GM23338 (cell line): ENCODE results near the gene FARP1. TPM values are rescaled to one million over a fixed set of nuclear protein-coding genes. Genes with fewer than 3 reads are reported as not detected.

ENCODE experiments used
- ATAC-seq: fragments of 200-7000 bp; cut with Tn5 transposase; 3 replicates; pipeline ENCODE4 v1.9.1; 2020
- DNase-seq: peaks from one replicate; pipeline ENCODE4 v3.0.0-alpha.2; 2015; ENCODE audit warnings: low spot score
- H2AFZ ChIP-seq: fragments of 200-600 bp; sonication (generic); 2 replicates; pipeline ENCODE4 v1.8.0; 2016; ENCODE audit warnings: antibody characterized with exemption, mild to moderate bottlenecking, moderate library complexity
- H3F3A ChIP-seq: fragments of 200-600 bp; sonication (generic); replicated peaks from 2 replicates; pipeline ENCODE4 v1.8.0; 2017; ENCODE audit warnings: antibody characterized with exemption, mixed run types, low read depth
- H3K27ac ChIP-seq: fragments of 200-600 bp; sonication (generic); 2 replicates; pipeline ENCODE4 v1.6.1; 2016; ENCODE audit warnings: low read depth
- H3K27me3 ChIP-seq: fragments of 200-600 bp; sonication (generic); 2 replicates; pipeline ENCODE4 v1.8.0; 2016; ENCODE audit warnings: mild to moderate bottlenecking, mixed run types, moderate library complexity; ENCODE audit not compliant: insufficient read depth
- H3K36me3 ChIP-seq: fragments of 200-600 bp; sonication (generic); 2 replicates; pipeline ENCODE4 v1.8.0; 2016; ENCODE audit warnings: mild to moderate bottlenecking; ENCODE audit not compliant: insufficient read depth
- H3K4me1 ChIP-seq: fragments of 200-600 bp; sonication (generic); 2 replicates; pipeline ENCODE4 v1.8.0; 2016; ENCODE audit warnings: mild to moderate bottlenecking, moderate library complexity; ENCODE audit not compliant: insufficient read depth
- H3K4me2 ChIP-seq: fragments of 200-600 bp; sonication (generic); 2 replicates; pipeline ENCODE4 v1.7.1; 2017; ENCODE audit warnings: mixed run types
- H3K4me3 ChIP-seq: fragments of 200-600 bp; sonication (generic); 2 replicates; pipeline ENCODE4 v1.6.1; 2016; ENCODE audit warnings: mixed run types
- H3K79me2 ChIP-seq: fragments of 200-600 bp; sonication (generic); replicated peaks from 2 replicates; pipeline ENCODE4 v1.8.0; 2017; ENCODE audit warnings: mild to moderate bottlenecking; ENCODE audit not compliant: insufficient read depth
- H3K9me2 ChIP-seq: fragments of 200-600 bp; sonication (generic); 2 replicates; pipeline ENCODE4 v1.8.0; 2017; ENCODE audit not compliant: insufficient read depth
- H4K20me1 ChIP-seq: fragments of 200-600 bp; sonication (generic); replicated peaks from 2 replicates; pipeline ENCODE4 v1.8.0; 2017; ENCODE audit warnings: mild to moderate bottlenecking; ENCODE audit not compliant: insufficient read depth
- H3K27ac Mint-ChIP-seq: 2 replicates; pipeline ENCODE4 v1.8.0; 2020; ENCODE audit warnings: inconsistent platforms, mild to moderate bottlenecking, moderate library complexity, mixed read lengths
- H3K27me3 Mint-ChIP-seq: 3 replicates; pipeline ENCODE4 v1.8.0; 2022; ENCODE audit warnings: low read depth, mild to moderate bottlenecking, moderate library complexity, mixed read lengths, inconsistent platforms; ENCODE audit not compliant: insufficient read depth, poor library complexity
- H3K36me3 Mint-ChIP-seq: 3 replicates; pipeline ENCODE4 v1.8.0; 2021; ENCODE audit warnings: low read depth, mild to moderate bottlenecking, inconsistent platforms, moderate library complexity, mixed read lengths
- H3K4me1 Mint-ChIP-seq: 3 replicates; pipeline ENCODE4 v1.8.0; 2020; ENCODE audit warnings: mild to moderate bottlenecking, inconsistent platforms, mixed read lengths
- H3K4me3 Mint-ChIP-seq: 3 replicates; pipeline ENCODE4 v1.8.0; 2021; ENCODE audit warnings: moderate library complexity, mild to moderate bottlenecking, inconsistent platforms, mixed read lengths
- H3K9me3 Mint-ChIP-seq: 3 replicates; pipeline ENCODE4 v1.8.0; 2020; ENCODE audit warnings: moderate library complexity, mild to moderate bottlenecking, inconsistent platforms, mixed read lengths
- EZH2 ChIP-seq: fragments of 200-600 bp; sonication (generic); IDR thresholded peaks from one replicate; pipeline ENCODE4 v1.8.0; 2017; ENCODE audit warnings: antibody characterized with exemption, mild to moderate bottlenecking, low read depth; ENCODE audit not compliant: unreplicated experiment
- EZH2phosphoT487 ChIP-seq: fragments of 200-600 bp; sonication (generic); IDR thresholded peaks from one replicate; pipeline ENCODE4 v1.8.1; 2018; ENCODE audit warnings: antibody characterized with exemption; ENCODE audit not compliant: unreplicated experiment
- JUNB ChIP-seq: IDR thresholded peaks from one replicate; pipeline ENCODE4 v1.6.1; 2016; ENCODE audit warnings: antibody characterized with exemption; ENCODE audit not compliant: unreplicated experiment
- POLR2AphosphoS5 ChIP-seq: IDR thresholded peaks from 2 replicates; pipeline ENCODE4 v1.6.1; 2016; ENCODE audit warnings: antibody characterized with exemption, low read depth
- STAT1 ChIP-seq: IDR thresholded peaks from one replicate; pipeline ENCODE4 v1.6.1; 2016; ENCODE audit warnings: antibody characterized with exemption; ENCODE audit not compliant: unreplicated experiment
- ZNF114 ChIP-seq: fragments of 250-450 bp; sonication (Bioruptor Pico); IDR thresholded peaks from 2 replicates; pipeline ENCODE4 v1.5.0; 2020; ENCODE audit warnings: mild to moderate bottlenecking, moderate library complexity
- ZNF331 ChIP-seq: fragments of 250-450 bp; sonication (Bioruptor Pico); IDR thresholded peaks from 2 replicates; pipeline ENCODE4 v1.5.0; 2020; ENCODE audit warnings: low read depth, mild to moderate bottlenecking, moderate library complexity
- polyA plus RNA-seq: library from polyadenylated mRNA; unstranded; fragments of >200 nt; fragmentation: Nextera tagmentation; extraction: Ambion mirVana; gene quantifications from 2 replicates; pipeline ENCODE4 v1.2.1, GENCODE V29; 2016
- total RNA-seq: library from RNA; depleted of rRNA; stranded (reverse); fragments of >200 nt; shearing (Covaris generic); gene quantifications from 2 replicates; pipeline ENCODE4 v1.2.3, GENCODE V29; 2014
- TF ChIP-seq, protein P1 (sequence below): IDR thresholded peaks from one replicate; pipeline ENCODE4 v1.6.1; 2018; ENCODE audit warnings: antibody characterized with exemption; ENCODE audit not compliant: unreplicated experiment

FARP1 gene
- total and polyA plus RNA-seq, 2 experiments from 2014 or later, result 53.6 to 82.5 TPM

DNA sequence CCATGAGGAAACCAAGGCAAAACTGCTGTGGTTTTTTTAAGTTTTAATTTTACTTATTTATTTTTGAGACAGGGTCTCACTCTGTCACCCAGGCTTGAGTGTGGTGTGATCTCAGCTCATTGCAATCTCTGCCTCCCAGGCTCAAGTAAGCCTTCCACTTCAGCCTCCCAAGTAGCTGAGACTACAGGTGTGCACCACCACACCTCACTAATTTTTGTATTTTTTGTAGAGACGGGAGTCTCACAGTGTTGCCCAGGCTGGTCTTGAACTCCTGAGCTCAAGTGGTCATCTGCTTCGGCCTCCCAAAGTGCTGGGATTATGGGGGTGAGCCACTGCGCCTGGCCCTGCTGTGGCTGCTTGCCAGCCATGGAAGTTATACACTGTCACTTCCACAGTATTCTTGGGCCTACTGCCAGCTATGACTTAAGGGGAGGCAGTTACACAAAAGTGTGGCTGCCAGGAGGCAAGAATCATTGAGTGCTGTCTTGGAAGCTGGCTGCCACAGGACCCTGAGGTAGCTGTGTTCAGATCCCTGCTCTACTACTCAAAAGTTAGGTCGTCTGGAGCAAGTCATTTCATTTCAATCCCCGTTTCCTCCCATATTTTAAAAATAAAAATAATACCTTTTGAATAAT lies 12.7 kb downstream of the FARP1 start (continued):
- TF ChIP-seq, protein P1, sequence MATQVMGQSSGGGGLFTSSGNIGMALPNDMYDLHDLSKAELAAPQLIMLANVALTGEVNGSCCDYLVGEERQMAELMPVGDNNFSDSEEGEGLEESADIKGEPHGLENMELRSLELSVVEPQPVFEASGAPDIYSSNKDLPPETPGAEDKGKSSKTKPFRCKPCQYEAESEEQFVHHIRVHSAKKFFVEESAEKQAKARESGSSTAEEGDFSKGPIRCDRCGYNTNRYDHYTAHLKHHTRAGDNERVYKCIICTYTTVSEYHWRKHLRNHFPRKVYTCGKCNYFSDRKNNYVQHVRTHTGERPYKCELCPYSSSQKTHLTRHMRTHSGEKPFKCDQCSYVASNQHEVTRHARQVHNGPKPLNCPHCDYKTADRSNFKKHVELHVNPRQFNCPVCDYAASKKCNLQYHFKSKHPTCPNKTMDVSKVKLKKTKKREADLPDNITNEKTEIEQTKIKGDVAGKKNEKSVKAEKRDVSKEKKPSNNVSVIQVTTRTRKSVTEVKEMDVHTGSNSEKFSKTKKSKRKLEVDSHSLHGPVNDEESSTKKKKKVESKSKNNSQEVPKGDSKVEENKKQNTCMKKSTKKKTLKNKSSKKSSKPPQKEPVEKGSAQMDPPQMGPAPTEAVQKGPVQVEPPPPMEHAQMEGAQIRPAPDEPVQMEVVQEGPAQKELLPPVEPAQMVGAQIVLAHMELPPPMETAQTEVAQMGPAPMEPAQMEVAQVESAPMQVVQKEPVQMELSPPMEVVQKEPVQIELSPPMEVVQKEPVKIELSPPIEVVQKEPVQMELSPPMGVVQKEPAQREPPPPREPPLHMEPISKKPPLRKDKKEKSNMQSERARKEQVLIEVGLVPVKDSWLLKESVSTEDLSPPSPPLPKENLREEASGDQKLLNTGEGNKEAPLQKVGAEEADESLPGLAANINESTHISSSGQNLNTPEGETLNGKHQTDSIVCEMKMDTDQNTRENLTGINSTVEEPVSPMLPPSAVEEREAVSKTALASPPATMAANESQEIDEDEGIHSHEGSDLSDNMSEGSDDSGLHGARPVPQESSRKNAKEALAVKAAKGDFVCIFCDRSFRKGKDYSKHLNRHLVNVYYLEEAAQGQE, result no peak
- TF ChIP-seq EZH2phosphoT487 (no peak), ZNF114 (CRISPR knock-in tag) (no peak), ZNF331 (CRISPR knock-in tag) (no peak), JUNB (no peak)

- Histone ChIP-seq H3K4me2 (no peak overlapping the region), H3K36me3 (no peaks in the 10 kb centered on the region), H3K27me3 (no peaks in the 10 kb centered on the region), H2AFZ (no peak overlapping the region), H3K4me3 (no peak overlapping the region), H3K27ac (no peak overlapping the region), H4K20me1 (peaks cover 8% of the 10 kb centered on the region; the same call in 1 of the 2 replicates), H3K4me1 (peaks cover 22% of the 10 kb centered on the region), H3K79me2 (peaks cover 92% of the 10 kb centered on the region), H3K9me2 (no peaks in the 10 kb centered on the region), H3F3A (no peaks in the 10 kb centered on the region)
- H3K36me3 Mint-ChIP-seq, result peaks cover 11% of the 10 kb centered on the region; the same call in 2 of the 3 replicates
- no peaks in the 10 kb centered on the region for H3K9me3 Mint-ChIP-seq
- H3K27ac Mint-ChIP-seq, result no peak overlapping the region
- peaks cover 25% of the 10 kb centered on the region for H3K4me1 Mint-ChIP-seq
- TF ChIP-seq EZH2phosphoT487, result no peak
- TF ChIP-seq, protein P1, result no peak
- no peak for TF ChIP-seq POLR2AphosphoS5
- no peak for TF ChIP-seq STAT1
- TF ChIP-seq EZH2, result no peak
- H3K4me3 Mint-ChIP-seq, result no peak overlapping the region
- peaks cover 3% of the 10 kb centered on the region for H3K27me3 Mint-ChIP-seq
- ATAC-seq (no peak), DNase-seq (no peak)
Measured at GRCh38 chr13:98156259-98156658, 13.4 kb downstream of the FARP1 start.
